NCI-H1105 (cell line): Measurements from ENCODE around the gene LETM1.

Experiments
- DNase-seq: peaks from one replicate; lab custom pipeline; 2025; lab: John Stamatoyannopoulos, UW

The LETM1 gene

GRCh38 chr4:1825326-1825725, 30.6 kb downstream of the LETM1 start:
- no peak for DNase-seq

- no peak for DNase-seq
Observed at GRCh38 chr4:1824746-1825145, 31.2 kb downstream of the LETM1 start.

GRCh38 chr4:1823545-1823932, 32.4 kb downstream of the LETM1 start:
- no peak for DNase-seq

GRCh38 chr4:1822568-1823544, 33.1 kb downstream of the LETM1 start:
- no peak for DNase-seq

- no peak for DNase-seq
Observed at GRCh38 chr4:1821679-1822567, 34.0 kb downstream of the LETM1 start.

- no peak for DNase-seq
Observed at GRCh38 chr4:1819816-1820215, 36.1 kb downstream of the LETM1 start.

- no peak for DNase-seq
Observed at GRCh38 chr4:1819284-1819683, 36.7 kb downstream of the LETM1 start.

GRCh38 chr4:1815997-1816860, 39.7 kb downstream of the LETM1 start:
- no peak for DNase-seq

GRCh38 chr4:1815096-1815996, 40.6 kb downstream of the LETM1 start:
- DNase-seq, result no peak

- DNase-seq, result no peak
Observed at GRCh38 chr4:1814453-1814852, 41.5 kb downstream of the LETM1 start.

- no peak for DNase-seq
Observed at GRCh38 chr4:1813915-1814314, 42.0 kb downstream of the LETM1 start.

- no peak for DNase-seq
Observed at GRCh38 chr4:1813231-1813630, 42.7 kb downstream of the LETM1 start.

- DNase-seq, result no peak
Observed at GRCh38 chr4:1812720-1813119, 43.2 kb downstream of the LETM1 start.

GRCh38 chr4:1810765-1811164, 45.2 kb downstream of the LETM1 start:
- no peak for DNase-seq

GRCh38 chr4:1809754-1810502, 46.0 kb downstream of the LETM1 start:
- DNase-seq, result no peak

- DNase-seq, result no peak
Observed at GRCh38 chr4:1808851-1809753, 46.9 kb downstream of the LETM1 start.

- no peak for DNase-seq
Observed at GRCh38 chr4:1808396-1808795, 47.6 kb downstream of the LETM1 start.

GRCh38 chr4:1807332-1807777, 48.6 kb downstream of the LETM1 start:
- DNase-seq, result no peak
